HL-60/S4 treated with phorbol 12-myristate 13-acetate at 8.2 ng/mL for 4 days and 3 days (cell line): ENCODE data around the gene SCYGR3.
"Not testable (repeated sequence)": the region's sequence is repeated elsewhere in the genome, so short reads cannot be mapped to it uniquely, and the experiment has no call there.

Experiments used
- in situ Hi-C: fragments of 300-500 bp; cut with MboI; formaldehyde crosslinking; loops from 2 replicates; pipeline ENCODE4 v1.15.0; 2022; ENCODE audit warnings: low sequenced_read_pairs

Gene SCYGR3

GRCh38 chr2:227614246-227614645, 394 bp downstream of the SCYGR3 start:
- in situ Hi-C loops = no loop called here

GRCh38 chr2:227613272-227613660, 1.4 kb downstream of the SCYGR3 start:
- in situ Hi-C loops = no loop called here

DNA sequence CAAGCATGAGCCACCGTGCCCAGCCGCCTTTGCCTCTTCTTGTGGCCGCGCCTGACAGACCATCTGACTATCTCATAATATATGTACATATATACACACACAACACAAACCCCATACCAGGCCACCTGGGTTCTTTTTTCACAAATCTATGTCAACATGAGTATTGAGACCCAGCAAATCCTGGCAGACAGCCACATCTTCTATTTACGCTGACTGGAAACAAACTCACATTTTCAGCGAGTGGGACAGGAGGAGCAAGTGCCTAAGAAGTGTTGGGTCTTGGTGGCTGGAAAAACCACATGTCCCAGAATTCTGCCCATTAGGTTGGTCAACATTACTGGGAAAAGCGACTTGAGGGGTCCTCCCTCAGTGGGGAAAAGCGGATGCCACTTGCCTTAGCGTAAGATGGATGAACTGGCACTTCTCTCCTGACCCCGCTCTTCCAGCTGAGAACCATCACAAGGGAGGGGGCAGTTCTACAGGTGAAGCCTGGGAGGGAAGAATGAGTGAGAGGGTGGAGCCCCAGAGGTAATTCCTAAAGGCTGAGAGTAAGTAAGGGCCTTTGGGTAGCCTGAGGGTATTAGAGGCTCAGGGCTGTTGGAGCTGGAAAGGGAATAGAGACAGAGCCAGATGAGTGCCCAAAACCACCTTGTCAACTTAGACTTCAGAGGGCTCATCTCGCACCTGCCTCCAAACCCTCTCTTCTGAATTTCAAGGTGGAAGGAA, 1.9 kb downstream of the SCYGR3 start:
- in situ Hi-C loops = no loop called here

- in situ Hi-C loops = no loop called here
Observed at GRCh38 chr2:227610123-227610522, 4.5 kb downstream of the SCYGR3 start.

DNA sequence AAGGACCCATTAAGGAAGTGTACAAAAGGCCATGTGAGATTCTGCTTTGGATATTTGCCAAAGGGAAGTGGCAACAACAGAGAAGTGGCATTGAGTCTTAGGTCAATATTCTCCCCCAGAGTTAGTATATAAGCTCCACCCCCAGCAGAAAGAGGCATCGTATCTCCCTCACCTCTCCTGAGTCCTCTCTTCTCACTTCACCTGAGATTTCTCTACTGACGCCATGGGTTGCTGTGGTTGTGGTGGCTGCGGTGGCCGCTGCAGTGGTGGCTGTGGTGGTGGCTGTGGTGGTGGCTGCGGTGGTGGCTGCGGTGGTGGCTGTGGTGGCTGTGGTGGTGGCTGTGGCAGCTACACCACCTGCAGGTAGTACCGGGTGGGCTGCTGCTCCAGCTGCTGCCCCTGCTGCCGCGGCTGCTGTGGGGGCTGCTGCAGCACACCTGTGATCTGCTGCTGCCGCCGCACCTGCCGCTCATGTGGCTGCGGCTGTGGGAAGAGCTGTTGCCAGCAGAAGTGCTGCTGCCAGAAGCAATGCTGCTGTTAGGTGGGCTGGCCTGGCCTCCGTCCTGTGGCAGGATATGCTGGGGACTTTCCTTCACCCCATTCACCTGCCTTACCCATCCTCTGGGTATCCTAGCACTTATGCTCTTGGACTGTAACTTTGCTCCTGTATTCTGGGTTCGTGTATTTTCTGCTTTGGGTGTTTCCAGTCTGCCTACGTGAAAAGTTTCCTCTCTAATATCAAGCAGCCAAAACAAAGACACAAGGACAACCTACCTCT, 5.9 kb downstream of the SCYGR3 start:
- in situ Hi-C loops = no loop called here

- in situ Hi-C loops = no loop called here
Observed at GRCh38 chr2:227607941-227608340, 6.7 kb downstream of the SCYGR3 start.

DNA sequence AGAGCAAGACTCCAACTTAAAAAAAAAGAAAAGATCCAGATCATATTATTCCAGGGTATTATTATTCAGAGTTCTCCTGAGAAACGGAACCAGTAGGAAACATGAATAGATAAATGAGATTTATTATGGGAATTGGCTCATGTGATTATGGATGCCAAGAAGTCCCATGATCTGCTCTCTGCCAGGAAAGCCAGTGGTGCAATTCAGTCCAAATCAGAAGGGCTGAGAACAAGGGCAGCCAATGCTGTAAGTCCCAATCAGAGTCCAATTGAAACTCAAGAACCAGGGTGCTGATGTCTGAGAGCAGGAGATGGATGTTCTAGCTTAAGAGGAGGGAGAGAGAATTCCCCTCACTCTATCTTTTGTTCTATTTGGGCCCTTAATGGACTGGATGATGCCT, 8.2 kb downstream of the SCYGR3 start:
- in situ Hi-C loops = no loop called here

- in situ Hi-C loops = no loop called here
Observed at GRCh38 chr2:227602358-227602757, 12.3 kb downstream of the SCYGR3 start.

DNA sequence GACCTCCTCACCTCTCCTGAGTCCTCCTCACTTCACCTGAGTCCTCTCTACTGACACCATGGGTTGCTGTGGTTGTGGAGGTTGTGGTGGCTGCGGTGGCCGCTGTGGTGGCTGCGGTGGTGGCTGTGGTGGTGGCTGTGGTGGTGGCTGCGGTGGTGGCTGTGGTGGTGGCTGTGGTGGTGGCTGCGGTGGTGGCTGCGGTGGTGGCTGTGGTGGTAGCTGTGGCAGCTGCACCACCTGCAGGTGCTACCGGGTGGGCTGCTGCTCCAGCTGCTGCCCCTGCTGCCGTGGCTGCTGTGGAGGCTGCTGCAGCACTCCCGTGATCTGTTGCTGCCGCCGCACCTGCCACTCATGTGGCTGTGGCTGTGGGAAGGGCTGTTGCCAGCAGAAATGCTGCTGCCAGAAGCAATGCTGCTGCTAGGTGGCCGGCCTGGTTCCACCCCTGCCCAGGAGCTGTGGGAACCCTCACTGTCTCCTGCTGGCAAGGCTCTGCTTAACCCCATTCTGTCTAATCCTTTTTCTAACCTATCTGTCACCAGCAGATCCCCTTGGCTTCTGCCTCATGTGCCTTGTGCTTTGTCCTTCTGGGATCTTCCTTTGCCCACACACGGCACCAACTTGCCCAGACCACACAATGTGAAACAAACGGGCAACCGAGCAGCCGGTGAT, 15.7 kb downstream of the SCYGR3 start, which contains the start of gene SCYGR2:
Gene SCYGR2 (plus strand): TSS at position 59 of the 669 bp plus-strand sequence. CDS start 0 bp downstream, at position 59.
- in situ Hi-C loops = not testable (repeated sequence)

GRCh38 chr2:227597998-227598397, 16.6 kb downstream of the SCYGR3 start:
- in situ Hi-C loops = no loop called here

DNA sequence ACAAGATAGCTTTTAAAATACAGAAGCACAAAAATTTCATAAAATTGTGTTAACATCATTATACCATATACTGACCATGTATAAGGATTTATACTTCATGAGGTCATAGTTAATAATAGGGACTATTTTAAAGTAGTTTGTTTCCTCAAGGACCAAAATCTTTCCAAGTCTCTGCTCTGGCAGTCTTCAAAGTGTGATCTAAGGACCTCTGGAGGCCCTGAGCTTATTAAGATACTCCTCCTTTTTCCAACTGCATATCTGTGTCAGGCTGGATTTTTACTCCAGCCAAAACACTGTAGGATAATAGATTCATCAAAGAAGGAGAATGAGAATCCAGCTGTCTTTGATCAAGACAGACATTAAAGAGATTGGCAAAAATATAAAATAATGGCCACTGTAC, 17.6 kb downstream of the SCYGR3 start:
- in situ Hi-C loops = no loop called here

DNA sequence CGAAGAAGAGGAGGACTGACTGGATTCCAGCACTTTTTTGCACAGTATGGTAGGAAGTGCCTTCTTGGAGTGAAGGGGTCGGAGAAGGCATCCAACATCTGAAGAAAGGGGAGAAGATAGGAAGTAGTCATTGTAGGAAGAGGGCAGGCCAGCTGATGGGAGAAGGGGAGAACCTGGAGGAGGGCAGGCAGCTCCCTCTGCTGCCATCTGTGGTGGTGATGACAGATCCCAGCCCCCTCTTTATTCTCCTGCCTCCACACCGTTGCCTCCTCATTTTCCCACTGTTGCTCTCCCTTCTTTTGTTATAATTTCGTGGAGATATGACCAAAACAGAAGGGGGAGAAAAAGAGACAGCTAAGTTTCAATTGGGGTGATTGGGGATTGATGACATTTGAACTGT, 18.8 kb downstream of the SCYGR3 start:
- in situ Hi-C loops = no loop called here

GRCh38 chr2:227592694-227593387, 21.8 kb downstream of the SCYGR3 start:
- in situ Hi-C loops = no loop called here

DNA sequence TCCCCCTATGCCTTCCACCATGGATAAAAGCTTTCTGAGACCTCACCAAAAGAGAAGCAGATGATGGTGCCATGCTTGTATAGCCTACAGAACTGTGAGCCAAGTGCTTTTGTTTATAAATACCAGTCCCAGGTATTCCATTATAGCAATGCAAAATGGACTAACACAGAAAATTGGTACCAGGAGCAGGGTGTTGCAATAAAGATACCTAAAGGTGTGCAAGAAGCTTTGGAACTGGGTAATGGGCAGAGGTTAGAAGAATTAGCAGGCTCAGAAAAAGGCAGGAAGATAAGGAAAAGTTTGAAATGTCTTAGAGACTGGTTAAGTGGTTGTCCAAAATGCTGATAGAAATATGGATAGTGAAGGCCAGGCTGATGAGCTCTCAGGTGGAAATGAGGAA, 32.3 kb downstream of the SCYGR3 start:
- in situ Hi-C loops = no loop called here

DNA sequence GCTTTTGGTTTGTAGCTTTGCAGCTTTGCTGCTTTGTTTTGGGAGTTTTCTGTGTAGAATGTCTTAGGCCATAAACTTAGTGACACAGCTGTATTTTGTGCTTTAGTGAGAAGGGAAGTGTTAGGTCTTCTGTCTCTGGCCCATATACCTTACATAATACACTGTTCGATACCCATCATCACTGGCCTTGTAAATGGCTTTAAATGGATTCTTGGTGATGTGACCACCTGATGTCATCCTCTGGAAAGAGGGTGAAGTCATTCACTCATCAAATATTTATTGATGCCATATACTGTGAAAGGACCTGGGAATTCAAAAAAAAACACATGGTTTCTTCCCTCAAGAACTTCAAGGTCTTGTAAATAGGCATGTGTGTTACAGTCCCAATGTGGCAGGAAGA, 34.8 kb downstream of the SCYGR3 start:
- in situ Hi-C loops = no loop called here

DNA sequence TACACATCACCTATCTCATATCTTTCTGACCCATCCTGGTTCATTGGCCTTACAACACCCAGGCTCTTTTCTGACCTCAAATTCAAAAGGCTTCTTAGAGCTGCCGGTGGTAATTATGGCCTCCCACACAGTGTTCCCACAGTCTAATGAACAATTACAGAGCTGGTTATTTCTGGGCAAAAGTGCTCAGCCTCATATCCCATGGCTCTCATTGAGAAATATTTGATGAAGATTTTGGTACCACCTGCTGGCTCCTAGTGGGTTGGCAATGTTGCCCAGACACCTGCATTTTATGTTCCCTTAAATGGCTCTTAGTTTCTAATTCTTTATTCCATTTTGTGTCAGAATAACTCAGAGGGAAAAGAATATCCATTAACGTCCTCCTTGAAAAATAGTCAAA, 36.0 kb downstream of the SCYGR3 start:
- in situ Hi-C loops = no loop called here

GRCh38 chr2:227577555-227577954, 37.1 kb downstream of the SCYGR3 start:
- in situ Hi-C loops = no loop called here

DNA sequence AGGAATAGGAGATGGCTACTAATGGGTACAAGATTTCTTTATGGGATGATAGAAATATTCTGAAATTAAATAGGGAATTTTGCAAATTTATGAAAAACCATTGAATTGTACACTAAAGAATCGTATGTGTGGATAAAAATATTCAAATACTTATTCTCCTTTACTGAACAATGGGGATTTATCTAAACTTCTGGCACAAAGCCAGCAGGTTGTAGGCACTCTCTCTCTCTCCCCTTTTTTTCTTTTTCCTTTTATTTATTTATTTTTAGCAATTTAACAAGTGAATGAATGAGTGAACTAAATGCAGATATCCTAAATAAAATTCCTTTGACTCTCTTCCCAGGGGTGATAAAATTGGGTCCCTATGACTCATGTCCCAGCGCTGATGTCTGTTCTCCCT, 37.8 kb downstream of the SCYGR3 start:
- in situ Hi-C loops = no loop called here

DNA sequence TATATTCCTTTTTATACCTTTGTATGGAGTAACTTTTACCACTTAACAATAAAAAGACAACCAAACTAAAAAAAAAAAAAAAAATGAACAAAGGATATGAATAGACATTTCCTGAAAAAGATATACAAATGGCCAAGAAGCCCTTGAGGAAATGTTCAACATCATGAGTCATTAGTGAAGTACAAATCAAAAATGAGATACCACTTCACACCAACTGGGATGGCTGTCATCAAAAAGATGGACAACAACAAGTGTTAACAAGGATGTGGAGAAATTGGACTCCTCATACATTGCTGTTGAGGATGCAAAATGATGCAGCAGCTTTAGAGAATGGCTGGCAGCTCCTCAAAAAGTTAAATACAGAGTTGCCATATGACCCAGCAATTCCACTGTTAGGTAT, 38.5 kb downstream of the SCYGR3 start:
- in situ Hi-C loops = no loop called here

DNA sequence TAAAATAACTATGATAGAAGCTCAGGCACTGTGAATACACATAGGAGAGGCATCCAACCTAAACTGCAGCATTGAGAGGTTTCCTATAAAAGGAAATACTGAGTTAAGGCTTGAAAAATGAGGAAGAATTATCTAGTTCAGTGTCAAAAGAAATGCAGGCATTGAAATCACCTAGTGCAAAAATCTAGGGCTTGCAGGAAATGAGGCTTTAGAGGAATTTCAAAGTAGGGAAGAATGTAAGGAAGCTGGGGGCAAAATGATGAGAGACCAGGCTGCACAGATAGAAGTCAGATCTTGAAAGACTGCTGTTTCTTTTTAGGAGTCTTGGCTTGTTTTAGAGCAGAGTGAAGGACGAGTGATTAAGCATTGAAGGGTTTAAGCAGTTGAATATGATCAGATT, 44.0 kb downstream of the SCYGR3 start:
- in situ Hi-C loops = no loop called here

DNA sequence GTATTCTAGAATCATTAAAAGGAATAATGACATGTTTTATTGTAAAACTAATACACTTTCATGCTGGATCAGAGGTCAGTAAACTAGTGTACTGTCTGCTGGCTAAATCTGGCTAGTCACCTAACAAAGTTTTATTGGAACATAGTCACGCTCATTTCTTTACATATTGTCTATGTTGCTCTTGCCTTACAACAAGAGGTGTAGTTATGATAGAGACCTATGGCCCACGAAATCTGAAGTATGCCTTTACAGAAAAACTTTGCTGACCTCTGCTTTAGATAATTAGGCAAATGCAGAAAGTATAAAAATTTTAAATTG, 45.8 kb downstream of the SCYGR3 start:
- in situ Hi-C loops = no loop called here
